Colonic mucosa (tissue), 4 donors: ENCODE results near the gene EFR3B. TPM values are rescaled to one million over a fixed set of nuclear protein-coding genes. Genes with fewer than 3 reads are reported as not detected.

ENCODE experiments used
- DNase-seq: peaks from one replicate; pipeline ENCODE4 v3.0.0-alpha.2; 2020
- H3K27ac ChIP-seq: fragments of 200-600 bp; one replicate; pipeline ENCODE4 v1.8.0; 2021
- H3K27me3 ChIP-seq: fragments of 200-600 bp; one replicate; pipeline ENCODE4 v1.8.0; 2021
- H3K36me3 ChIP-seq: fragments of 200-600 bp; one replicate; pipeline ENCODE4 v1.8.0; 2021
- H3K4me1 ChIP-seq: fragments of 200-600 bp; one replicate; pipeline ENCODE4 v1.8.0; 2021; ENCODE audit warnings: mild to moderate bottlenecking
- H3K4me3 ChIP-seq: fragments of 200-600 bp; one replicate; pipeline ENCODE4 v1.8.0; 2021
- H3K9ac ChIP-seq, 2 donors: one replicate each; pipeline ENCODE4 v1.7.0; 2013; ENCODE audit warnings: control low read depth in 2 of 2, low read depth in 2 of 2, low read length in 2 of 2
- H3K9me3 ChIP-seq: fragments of 200-600 bp; one replicate; pipeline ENCODE4 v1.8.0; 2021
- intact Hi-C: fragments of 100-400 bp; cut with DNase I; formaldehyde crosslinking; loops from one replicate; pipeline ENCODE4 v1.14.1; 2022
- total RNA-seq, 2 donors: library from RNA; stranded (reverse); fragmentation: NEBNext Ultra II Directional in 1 of 2; extraction: Animal tissue kit (Norgen Biotek cat#: 25700) in 1 of 2; gene quantifications; one replicate each; pipeline ENCODE4 v1.2.1, GENCODE V29; 2021
- TF ChIP-seq, protein P1 (sequence below): fragments of 200-600 bp; IDR thresholded peaks from one replicate; pipeline ENCODE4 v1.8.0; 2022; ENCODE audit warnings: antibody characterized with exemption, mild to moderate bottlenecking
- donor health status: healthy.
- donor health status: DM: no; HTN: no; CAD: no.
- donor health status: DM: no; HTN: no; CAD: no.

EFR3B gene
- total RNA-seq, 2 donors from 2014 or later = 1.7 to 1.8 TPM

DNA sequence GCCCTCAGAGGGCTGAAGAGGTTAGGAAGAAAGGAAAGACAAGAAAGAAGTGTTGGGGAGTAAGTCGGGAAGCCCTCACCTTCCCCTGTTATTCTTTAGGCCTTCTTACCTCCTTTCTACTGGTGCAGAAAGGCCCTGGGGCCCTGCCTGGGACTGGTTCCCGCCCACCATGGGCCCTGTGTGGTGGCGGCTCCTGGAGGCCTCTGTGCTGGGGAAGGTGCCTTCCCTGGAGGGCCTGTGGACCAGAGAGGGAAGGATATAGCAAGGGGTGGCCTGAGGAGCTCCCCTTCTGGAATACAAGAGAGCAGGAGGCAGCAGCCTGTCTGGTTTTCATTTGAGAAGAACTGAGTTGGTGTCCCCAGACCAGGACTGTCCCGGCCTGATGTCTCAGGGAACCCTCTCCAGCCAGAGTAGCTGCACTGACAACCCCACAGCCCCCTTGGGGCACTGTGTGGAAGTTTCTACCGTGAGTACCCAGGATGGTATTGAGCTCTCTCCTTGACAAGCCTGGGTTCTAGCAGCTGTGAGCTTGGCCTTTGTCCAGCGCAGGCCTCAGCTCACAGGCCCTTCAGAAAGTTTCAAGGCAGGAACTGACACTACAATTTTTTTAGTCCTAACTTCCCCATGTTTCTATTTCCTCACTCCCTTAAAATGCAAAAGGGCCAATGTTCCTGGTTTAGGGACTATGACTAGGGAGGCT lies 47.1 kb downstream of the EFR3B start:
- DNase-seq = no peak
- TF ChIP-seq, protein P1, sequence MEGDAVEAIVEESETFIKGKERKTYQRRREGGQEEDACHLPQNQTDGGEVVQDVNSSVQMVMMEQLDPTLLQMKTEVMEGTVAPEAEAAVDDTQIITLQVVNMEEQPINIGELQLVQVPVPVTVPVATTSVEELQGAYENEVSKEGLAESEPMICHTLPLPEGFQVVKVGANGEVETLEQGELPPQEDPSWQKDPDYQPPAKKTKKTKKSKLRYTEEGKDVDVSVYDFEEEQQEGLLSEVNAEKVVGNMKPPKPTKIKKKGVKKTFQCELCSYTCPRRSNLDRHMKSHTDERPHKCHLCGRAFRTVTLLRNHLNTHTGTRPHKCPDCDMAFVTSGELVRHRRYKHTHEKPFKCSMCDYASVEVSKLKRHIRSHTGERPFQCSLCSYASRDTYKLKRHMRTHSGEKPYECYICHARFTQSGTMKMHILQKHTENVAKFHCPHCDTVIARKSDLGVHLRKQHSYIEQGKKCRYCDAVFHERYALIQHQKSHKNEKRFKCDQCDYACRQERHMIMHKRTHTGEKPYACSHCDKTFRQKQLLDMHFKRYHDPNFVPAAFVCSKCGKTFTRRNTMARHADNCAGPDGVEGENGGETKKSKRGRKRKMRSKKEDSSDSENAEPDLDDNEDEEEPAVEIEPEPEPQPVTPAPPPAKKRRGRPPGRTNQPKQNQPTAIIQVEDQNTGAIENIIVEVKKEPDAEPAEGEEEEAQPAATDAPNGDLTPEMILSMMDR = no peak
- Histone ChIP-seq H3K9me3 (no peaks in the 10 kb centered on the region), H3K9ac (no peak overlapping the region), H3K4me3 (no peak overlapping the region), H3K27ac (no peak overlapping the region), H3K4me1 (no peaks in the 10 kb centered on the region), H3K27me3 (no peaks in the 10 kb centered on the region), H3K36me3 (no peaks in the 10 kb centered on the region)
- intact Hi-C loops = no loop called here

DNA sequence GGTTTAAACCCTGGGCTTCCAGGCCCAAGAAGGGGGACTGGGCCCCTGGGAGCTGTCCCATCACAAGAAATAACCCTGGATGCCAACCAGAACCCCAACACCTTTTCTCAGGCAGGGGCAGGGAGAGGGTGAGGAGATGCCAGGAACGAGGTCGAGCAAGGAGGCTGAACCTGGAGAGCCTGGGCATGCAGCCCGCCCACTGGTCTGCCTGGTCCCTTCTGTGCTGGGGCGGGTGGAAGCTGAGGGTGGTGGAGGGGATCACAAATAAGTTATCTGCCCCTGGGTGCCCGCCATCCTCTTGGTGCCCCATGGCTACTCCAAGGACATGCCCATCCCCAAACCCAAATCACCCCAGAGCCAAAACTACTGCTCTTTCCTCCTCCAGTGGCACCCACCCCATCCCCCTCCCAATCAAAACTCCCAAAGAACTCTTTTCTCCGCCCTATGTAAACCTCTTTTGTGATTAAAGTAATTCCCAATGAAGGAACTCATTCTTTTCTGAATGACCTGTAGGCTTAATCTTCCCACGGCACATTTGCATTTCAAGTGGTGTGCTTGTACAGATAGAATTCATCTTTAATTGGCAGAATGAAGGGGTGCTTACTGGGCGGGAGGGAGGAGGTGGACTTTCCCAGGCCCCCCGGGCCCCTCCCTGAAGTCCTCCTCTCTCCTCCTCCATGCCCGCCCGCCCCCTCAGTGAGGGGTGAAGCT lies 47.9 kb downstream of the EFR3B start:
- DNase-seq = no peak
- no peaks in the 10 kb centered on the region for H3K9me3 ChIP-seq
- TF ChIP-seq, protein P1 = no peak
- H3K9ac ChIP-seq = no peak overlapping the region
- intact Hi-C loops = no loop called here
- no peaks in the 10 kb centered on the region for H3K4me1 ChIP-seq
- no peaks in the 10 kb centered on the region for H3K36me3 ChIP-seq
- H3K27ac ChIP-seq = no peak overlapping the region
- H3K4me3 ChIP-seq = no peak overlapping the region
- H3K27me3 ChIP-seq = no peaks in the 10 kb centered on the region

DNA sequence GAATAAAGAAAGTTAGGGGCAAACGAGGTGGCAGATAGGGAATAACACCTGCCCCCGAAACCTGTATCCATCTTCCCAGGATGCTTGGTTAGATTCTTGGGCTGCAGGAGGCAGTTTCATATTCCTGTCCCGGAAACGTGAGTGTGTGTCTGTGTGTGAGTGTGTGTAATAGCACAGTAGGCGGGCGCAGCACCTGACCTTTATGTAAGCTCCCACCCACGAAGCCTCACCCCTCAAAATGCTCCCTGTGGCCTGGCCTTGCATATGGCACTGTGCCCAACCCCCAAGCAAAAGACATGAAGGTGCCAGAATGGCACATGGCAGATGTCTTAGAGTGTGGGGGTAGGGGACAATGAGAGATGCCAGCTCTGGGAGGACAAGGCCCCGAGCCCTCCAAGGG lies 48.9 kb downstream of the EFR3B start:
- H3K27me3 ChIP-seq = no peaks in the 10 kb centered on the region
- DNase-seq = no peak

DNA sequence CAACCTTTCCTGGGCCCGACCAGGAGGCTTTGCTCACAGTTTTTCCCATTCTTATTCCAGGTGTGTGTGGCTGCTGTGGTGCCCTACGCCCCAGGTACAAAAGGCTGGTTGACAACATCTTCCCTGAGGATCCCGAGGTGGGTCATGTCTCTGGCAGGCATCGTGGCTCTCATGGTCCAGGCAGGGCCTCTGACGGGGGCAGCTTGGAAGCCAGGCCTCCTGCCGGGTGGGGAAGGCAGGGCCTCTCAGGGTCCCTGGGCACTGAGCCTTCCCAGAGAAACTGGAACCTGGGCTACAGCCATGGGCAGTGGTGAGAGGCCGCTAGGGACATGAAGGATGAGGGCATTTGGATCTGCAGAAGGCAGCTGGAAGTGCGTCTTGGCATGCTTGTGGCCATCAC lies 49.4 kb downstream of the EFR3B start:
- H3K36me3 ChIP-seq = no peaks in the 10 kb centered on the region
- no peak overlapping the region for H3K27ac ChIP-seq
- H3K4me3 ChIP-seq = no peak overlapping the region
- TF ChIP-seq, protein P1 = no peak
- intact Hi-C loops = no loop called here
- no peak for DNase-seq
- H3K27me3 ChIP-seq = no peaks in the 10 kb centered on the region
- no peak overlapping the region for H3K9ac ChIP-seq
- H3K4me1 ChIP-seq = no peaks in the 10 kb centered on the region
- H3K9me3 ChIP-seq = no peaks in the 10 kb centered on the region

More for the DNA sequence above, 48.9 kb downstream of the EFR3B start:
- intact Hi-C loops = no loop called here
- Histone ChIP-seq H3K27ac (no peak overlapping the region), H3K4me1 (no peaks in the 10 kb centered on the region), H3K9ac (no peak overlapping the region), H3K4me3 (no peak overlapping the region), H3K9me3 (no peaks in the 10 kb centered on the region), H3K36me3 (no peaks in the 10 kb centered on the region)
- TF ChIP-seq, protein P1 = no peak

DNA sequence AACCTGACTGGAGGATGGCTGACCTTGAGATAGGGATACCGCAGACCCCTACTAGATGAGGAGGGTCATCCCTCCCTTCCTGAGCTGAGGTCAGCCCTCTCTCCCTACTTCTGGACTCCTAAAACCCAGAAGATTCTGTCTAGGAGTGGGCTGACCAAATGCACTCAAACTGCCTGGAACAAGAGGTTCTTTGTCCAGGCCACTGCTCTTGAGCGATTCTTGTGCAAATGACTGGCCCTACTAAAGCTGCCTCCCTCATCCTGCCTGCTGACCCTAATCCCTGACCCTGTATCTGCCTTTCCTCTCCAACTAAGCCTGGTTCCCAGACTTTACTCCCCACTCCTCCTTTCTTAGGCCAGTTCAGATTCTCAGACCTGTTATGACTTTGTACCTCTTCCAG lies 56.2 kb downstream of the EFR3B start:
- intact Hi-C loops = no loop called here
- Histone ChIP-seq H3K9ac (no peak overlapping the region), H3K27me3 (no peaks in the 10 kb centered on the region), H3K9me3 (no peaks in the 10 kb centered on the region), H3K4me3 (no peak overlapping the region), H3K27ac (no peak overlapping the region), H3K36me3 (no peaks in the 10 kb centered on the region), H3K4me1 (no peaks in the 10 kb centered on the region)
- TF ChIP-seq, protein P1 = no peak
- DNase-seq = no peak
